HG02798 (cell line): ENCODE measurements around the gene STRADA.

Source experiments
- ATAC-seq: cut with Tn5 transposase; IDR thresholded peaks from one replicate; pipeline ENCODE4 v1.9.1; 2021; ENCODE audit warnings: mild to moderate bottlenecking; ENCODE audit not compliant: unreplicated experiment, poor library complexity

STRADA gene

GRCh38 chr17:63703556-63704258, 37.9 kb downstream of the STRADA start:
- no peak for ATAC-seq

GRCh38 chr17:63703029-63703428, 38.6 kb downstream of the STRADA start:
- ATAC-seq, result no peak

GRCh38 chr17:63702721-63703015, 38.9 kb downstream of the STRADA start:
- ATAC-seq, result no peak

- ATAC-seq, result no peak
Measured at GRCh38 chr17:63701868-63702720, 39.5 kb downstream of the STRADA start.

GRCh38 chr17:63701456-63701820, 40.2 kb downstream of the STRADA start:
- ATAC-seq, result no peak

- ATAC-seq, result peak; percentile 15
Measured at GRCh38 chr17:63700528-63701455, 40.8 kb downstream of the STRADA start.

- peak; percentile 21 for ATAC-seq
Measured at GRCh38 chr17:63699638-63700527, 41.7 kb downstream of the STRADA start, which contains the start of gene LIMD2. LIMD2 (minus strand) TSS chr17:63700125; CDS start chr17:63699298, 827 bp downstream.

- peak; percentile 18 for ATAC-seq
Measured at GRCh38 chr17:63698886-63699637, 42.5 kb downstream of the STRADA start.

- no peak for ATAC-seq
Measured at GRCh38 chr17:63698381-63698885, 43.2 kb downstream of the STRADA start.

- ATAC-seq, result peak; percentile 29
Measured at GRCh38 chr17:63697341-63698286, 44.0 kb downstream of the STRADA start.

GRCh38 chr17:63696381-63696961, 45.1 kb downstream of the STRADA start:
- ATAC-seq, result no peak

GRCh38 chr17:63695889-63696288, 45.7 kb downstream of the STRADA start:
- ATAC-seq, result no peak

GRCh38 chr17:63694950-63695773, 46.4 kb downstream of the STRADA start:
- ATAC-seq, result no peak

GRCh38 chr17:63694229-63694949, 47.2 kb downstream of the STRADA start:
- ATAC-seq, result no peak

- ATAC-seq, result no peak
Measured at GRCh38 chr17:63693411-63694113, 48.0 kb downstream of the STRADA start.
